Brain (organoid and tissue), 1 donor: ENCODE results near the gene NMS. TPM values are rescaled to one million over a fixed set of nuclear protein-coding genes. Genes with fewer than 3 reads are reported as not detected.

Experiments
- polyA plus RNA-seq: library from polyadenylated mRNA; stranded (reverse); fragments of 350-450 nt; fragmentation: Illumina TruSeq; extraction: RNeasy Lipid Tissue Mini Kit (QIAGEN cat#74804); gene quantifications from one replicate; pipeline ENCODE4 v1.2.3, GENCODE V29; 2015; ENCODE audit warnings: low read depth, low replicate concordance; ENCODE audit not compliant: insufficient read depth

The NMS gene
- polyA plus RNA-seq, 1 donor from 2014 or later = not detected

Other genes starting within 250 kb of the NMS start
- 5.4 TPM for gene LONRF2, start 148.0 kb upstream of the NMS start, polyA plus RNA-seq
- gene CHST10, start 52.8 kb upstream of the NMS start, polyA plus RNA-seq = 15.6 TPM
- 34.8 TPM for gene PDCL3, start 92.5 kb downstream of the NMS start, polyA plus RNA-seq